Measurements from ENCODE around the gene STX18. TPM values are rescaled to one million over a fixed set of nuclear protein-coding genes. Genes with fewer than 3 reads are reported as not detected.
A peak's percentile ranks its signal among the peaks of the same experiment; 100 is the strongest.

STX18 gene
- total RNA-seq, 1 donor from 2014 or later = 33.9 TPM

- Histone ChIP-seq H3F3A (ENCODE audit: low read depth) (peaks cover 34% of the 10 kb centered on the region), H3K79me2 (ENCODE audit: low read depth) (no peaks in the 10 kb centered on the region), H3K9me3 (ENCODE audit: low read depth) (no peaks in the 10 kb centered on the region), H3K4me2 (no peak overlapping the region), H3K36me3 (no peaks in the 10 kb centered on the region), H3K9ac (no peak overlapping the region), H4K20me1 (ENCODE audit: low read depth) (peaks cover 51% of the 10 kb centered on the region), H3K4me1 (peaks cover 20% of the 10 kb centered on the region), H3K27me3 (peaks cover 45% of the 10 kb centered on the region), H3K4me3 (no peak overlapping the region), H2AFZ (replicated peaks) (no peak overlapping the region), H3K27ac (no peak overlapping the region)
- peaks cover 12% of the 10 kb centered on the region for H3K36me3 Mint-ChIP-seq
- H3K4me3 Mint-ChIP-seq = no peak overlapping the region
- no peak overlapping the region for H3K27ac Mint-ChIP-seq
- no peak for DNase-seq (ENCODE audit: low spot score)
- TF ChIP-seq CTCF (IDR thresholded peaks at IDR 0.05) (no peak), EZH2 (IDR thresholded peaks at IDR 0.05) (no peak), EZH2phosphoT487 (IDR thresholded peaks at IDR 0.05) (no peak)
- peaks cover 8% of the 10 kb centered on the region for H3K9me3 Mint-ChIP-seq
- H3K27me3 Mint-ChIP-seq (ENCODE audit: insufficient read depth, low read depth) = peaks cover 8% of the 10 kb centered on the region
- H3K4me1 Mint-ChIP-seq = peaks cover 69% of the 10 kb centered on the region
Observed at GRCh38 chr4:4580494-4580893, 38.6 kb upstream of the STX18 start.

DNA sequence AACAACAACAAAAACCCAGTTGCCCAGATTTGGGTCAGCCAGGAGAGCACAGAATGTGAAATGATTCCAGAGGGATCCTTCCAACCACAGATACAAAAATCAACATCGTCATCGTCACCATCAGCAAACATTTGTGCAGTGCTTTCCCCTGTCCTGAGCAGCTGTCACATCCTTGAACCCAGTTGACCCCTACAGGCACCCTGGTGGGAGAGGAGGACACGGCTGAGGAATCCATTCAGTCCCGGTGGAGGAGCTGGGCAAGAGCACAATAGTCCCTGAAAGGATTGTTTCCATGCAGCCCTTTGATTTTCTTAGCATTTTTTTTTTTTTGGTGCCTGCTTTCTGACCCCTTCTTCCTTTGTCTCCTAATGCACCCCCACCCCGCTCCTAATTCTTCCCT lies 37.1 kb upstream of the STX18 start:
- H3K9me3 ChIP-seq (ENCODE audit: low read depth) = no peaks in the 10 kb centered on the region
- no peak for TF ChIP-seq CTCF (IDR thresholded peaks at IDR 0.05)
- TF ChIP-seq EZH2 (IDR thresholded peaks at IDR 0.05) = no peak
- no peak for TF ChIP-seq EZH2phosphoT487 (IDR thresholded peaks at IDR 0.05)
- H3K36me3 ChIP-seq = no peaks in the 10 kb centered on the region
- peaks cover 8% of the 10 kb centered on the region for H3K36me3 Mint-ChIP-seq
- H3K4me3 ChIP-seq = no peak overlapping the region
- peak; percentile 89 for DNase-seq (ENCODE audit: low spot score)
- H3K27ac Mint-ChIP-seq = peak overlapping the region; percentile 98
- peak overlapping the region; percentile 80 for H3K4me3 Mint-ChIP-seq
- H3K27me3 ChIP-seq = peaks cover 58% of the 10 kb centered on the region
- H3K79me2 ChIP-seq (ENCODE audit: low read depth) = no peaks in the 10 kb centered on the region
- peak overlapping the region; percentile 59 for H3K4me2 ChIP-seq
- peaks cover 23% of the 10 kb centered on the region for H3K4me1 ChIP-seq
- H3F3A ChIP-seq (ENCODE audit: low read depth) = peaks cover 42% of the 10 kb centered on the region
- H4K20me1 ChIP-seq (ENCODE audit: low read depth) = peaks cover 62% of the 10 kb centered on the region
- no peak overlapping the region for H2AFZ ChIP-seq (replicated peaks)
- peaks cover 11% of the 10 kb centered on the region for H3K27me3 Mint-ChIP-seq (ENCODE audit: insufficient read depth, low read depth)
- peaks cover 78% of the 10 kb centered on the region for H3K4me1 Mint-ChIP-seq
- H3K27ac ChIP-seq = no peak overlapping the region
- no peak overlapping the region for H3K9ac ChIP-seq
- peaks cover 8% of the 10 kb centered on the region for H3K9me3 Mint-ChIP-seq

GRCh38 chr4:4577359-4577875 lies 35.6 kb upstream of the STX18 start:
- H3K9me3 Mint-ChIP-seq = peaks cover 5% of the 10 kb centered on the region
- no peak for DNase-seq (ENCODE audit: low spot score)
- no peak overlapping the region for H3K9ac ChIP-seq
- TF ChIP-seq EZH2phosphoT487 (IDR thresholded peaks at IDR 0.05) (no peak), EZH2 (IDR thresholded peaks at IDR 0.05) (no peak)
- no peak overlapping the region for H3K27ac ChIP-seq
- H2AFZ ChIP-seq (replicated peaks) = no peak overlapping the region
- peaks cover 14% of the 10 kb centered on the region for H3K27me3 Mint-ChIP-seq (ENCODE audit: insufficient read depth, low read depth)
- H3K36me3 Mint-ChIP-seq = peaks cover 9% of the 10 kb centered on the region
- peaks cover 76% of the 10 kb centered on the region for H4K20me1 ChIP-seq (ENCODE audit: low read depth)
- H3K4me2 ChIP-seq = no peak overlapping the region
- H3K36me3 ChIP-seq = no peaks in the 10 kb centered on the region
- peaks cover 42% of the 10 kb centered on the region for H3F3A ChIP-seq (ENCODE audit: low read depth)
- H3K9me3 ChIP-seq (ENCODE audit: low read depth) = no peaks in the 10 kb centered on the region
- H3K79me2 ChIP-seq (ENCODE audit: low read depth) = no peaks in the 10 kb centered on the region
- H3K4me3 Mint-ChIP-seq = no peak overlapping the region
- no peak overlapping the region for H3K4me3 ChIP-seq
- peaks cover 74% of the 10 kb centered on the region for H3K27me3 ChIP-seq
- H3K27ac Mint-ChIP-seq = peak overlapping the region; percentile 2
- H3K4me1 Mint-ChIP-seq = peaks cover 72% of the 10 kb centered on the region
- peaks cover 17% of the 10 kb centered on the region for H3K4me1 ChIP-seq

Data from neural progenitor cell (in vitro differentiated cells).